B cell (primary cell): Measurements from ENCODE around the gene RCC2. TPM values are rescaled to one million over a fixed set of nuclear protein-coding genes. Genes with fewer than 3 reads are reported as not detected.

Experiments
- ATAC-seq: fragments of 200-7000 bp; cut with Tn5 transposase; one replicate; pipeline ENCODE4 v1.10.0; 2021; ENCODE audit warnings: low read depth, mild to moderate bottlenecking, moderate number of reproducible peaks, moderate library complexity
- CTCF ChIA-PET: fragments of 350-600 bp; sonication (Branson Sonifier 250); formaldehyde crosslinking; loops from one replicate; lab custom pipeline; 2021; ENCODE audit warnings: antibody characterized with exemption, inconsistent platforms; lab: Charles Lee
- POLR2A ChIA-PET: fragments of 350-600 bp; sonication (Branson Sonifier 250); formaldehyde crosslinking; loops from one replicate; lab custom pipeline; 2021; ENCODE audit warnings: antibody characterized with exemption; lab: Charles Lee
- DNase-seq: peaks from one replicate; pipeline ENCODE4 v3.0.0; 2013
- H2AFZ ChIP-seq: 2 replicates; pipeline ENCODE4 v1.6.1; 2012; ENCODE audit warnings: mild to moderate bottlenecking, low read depth, low read length; ENCODE audit not compliant: insufficient read depth, poor library complexity, severe bottlenecking
- H3K27ac ChIP-seq, 2 donors: 1 replicate in 1 of 2; 2 replicates in 1 of 2; pipeline ENCODE4 v1.5.1; 2012 to 2013; ENCODE audit warnings: low read length in 2 of 2, mild to moderate bottlenecking in 2 of 2, moderate library complexity in 1 of 2
- H3K27me3 ChIP-seq, 4 experiments: fragments of 200-600 bp in 1 of 4; sonication (generic) in 1 of 4; replicated peaks in 1 of 4; 1 replicate in 2 of 4; 2 replicates in 2 of 4; pipeline versions ENCODE4 v1.6.1 to v1.7.0; 2013 to 2016; ENCODE audit warnings: low read length in 3 of 4, mild to moderate bottlenecking in 2 of 4, mixed read lengths in 1 of 4, moderate library complexity in 1 of 4; ENCODE audit not compliant: insufficient read depth in 4 of 4, control insufficient read depth in 3 of 4; ENCODE audit errors: control extremely low read depth in 1 of 4
- H3K36me3 ChIP-seq, 2 experiments: replicated peaks in 1 of 2; 1 replicate in 1 of 2; 2 replicates in 1 of 2; pipeline versions ENCODE4 v1.6.1 to v1.7.1; 2013; ENCODE audit warnings: low read length in 1 of 2; ENCODE audit not compliant: insufficient read depth in 2 of 2, control insufficient read depth in 1 of 2; ENCODE audit errors: control extremely low read depth in 1 of 2, extremely low read depth in 1 of 2
- H3K4me1 ChIP-seq, 2 donors: fragments of 200-600 bp in 1 of 2; sonication (generic) in 1 of 2; 1 replicate in 1 of 2; 2 replicates in 1 of 2; pipeline versions ENCODE4 v1.5.1 to v1.6.1; 2013 to 2017; ENCODE audit warnings: low read length in 2 of 2; ENCODE audit not compliant: control insufficient read depth in 2 of 2, insufficient read depth in 2 of 2
- H3K4me2 ChIP-seq: replicated peaks from 2 replicates; pipeline ENCODE3; 2012; ENCODE audit warnings: mild to moderate bottlenecking, low read depth, low read length; ENCODE audit not compliant: poor library complexity, severe bottlenecking
- H3K4me3 ChIP-seq, 5 experiments: fragments of 200-600 bp in 1 of 5; sonication (generic) in 1 of 5; 1 replicate in 3 of 5; 2 replicates in 2 of 5; pipeline versions ENCODE4 v1.5.1 to v1.7.0; 2011 to 2016; ENCODE audit warnings: low read length in 4 of 5, mild to moderate bottlenecking in 4 of 5, low read depth in 2 of 5, control low read depth in 1 of 5, moderate library complexity in 1 of 5; ENCODE audit not compliant: insufficient read depth in 1 of 5; ENCODE audit errors: control extremely low read depth in 1 of 5, extremely low read depth in 1 of 5
- H3K79me2 ChIP-seq: fragments of 200-600 bp; sonication (generic); one replicate; pipeline ENCODE4 v1.6.0; 2016; ENCODE audit warnings: low read length; ENCODE audit not compliant: control insufficient read depth, insufficient read depth
- H3K9ac ChIP-seq: fragments of 200-600 bp; sonication (generic); 2 replicates; pipeline ENCODE4 v1.6.1; 2017; ENCODE audit warnings: mild to moderate bottlenecking, low read length, moderate library complexity
- H3K9me3 ChIP-seq, 3 donors: one replicate each; pipeline versions ENCODE4 v1.6.1 to v1.7.1; 2013; ENCODE audit warnings: low read length in 2 of 3; ENCODE audit not compliant: control insufficient read depth in 2 of 3, insufficient read depth in 1 of 3; ENCODE audit errors: control extremely low read depth in 1 of 3
- H4K20me1 ChIP-seq: 2 replicates; pipeline ENCODE4 v1.6.0; 2012; ENCODE audit warnings: mild to moderate bottlenecking, low read length; ENCODE audit not compliant: insufficient read depth, control insufficient read depth, poor library complexity, severe bottlenecking
- H3K27ac Mint-ChIP-seq: one replicate; pipeline ENCODE4 v1.8.0; 2021; ENCODE audit warnings: mixed read lengths
- H3K27me3 Mint-ChIP-seq: one replicate; pipeline ENCODE4 v1.8.0; 2021; ENCODE audit warnings: mixed read lengths
- H3K4me1 Mint-ChIP-seq: one replicate; pipeline ENCODE4 v1.8.0; 2021; ENCODE audit warnings: mixed read lengths
- H3K4me3 Mint-ChIP-seq: one replicate; pipeline ENCODE4 v1.8.0; 2021; ENCODE audit warnings: mixed read lengths
- H3K9me3 Mint-ChIP-seq: one replicate; pipeline ENCODE4 v1.8.0; 2022; ENCODE audit warnings: mixed read lengths; ENCODE audit not compliant: insufficient read depth
- CTCF ChIP-seq: fragments of 200-600 bp; IDR thresholded peaks from one replicate; pipeline ENCODE4 v1.8.0; 2022; ENCODE audit warnings: antibody characterized with exemption, mild to moderate bottlenecking
- EZH2 ChIP-seq: IDR thresholded peaks from 2 replicates; pipeline ENCODE4 v1.6.1; 2012; ENCODE audit warnings: borderline replicate concordance, low read depth, mild to moderate bottlenecking, moderate library complexity, low read length; ENCODE audit not compliant: insufficient read depth, poor library complexity, severe bottlenecking
- WGBS: methylation state at CpG from one replicate; pipeline ENCODE4 v1.1.5; 2013; ENCODE audit warnings: missing lambda C conversion rate; ENCODE audit not compliant: insufficient coverage; 5-methylcytosine and 5-hydroxymethylcytosine counted together
- intact Hi-C: fragments of 100-400 bp; cut with micrococcal nuclease; formaldehyde crosslinking; loops from one replicate; pipeline ENCODE4 v1.10.0; 2022
- polyA plus RNA-seq: library from polyadenylated mRNA; depleted of rRNA; stranded (reverse); fragments of >200 nt; gene quantifications from 2 replicates; pipeline ENCODE4 v1.2.3, GENCODE V29; 2012
- total RNA-seq, 2 donors: library from RNA; stranded (reverse); fragments of 120-200 nt in 1 of 2; gene quantifications; 1 replicate in 1 of 2; 2 replicates in 1 of 2; pipeline versions ENCODE4 v1.2.3 to v1.2.4, GENCODE V29; 2013 to 2022

Gene RCC2
- total and polyA plus RNA-seq, 2 donors (not counting 1 experiment from before 2014, with no cell fraction given): 48.9 to 76.9 TPM

- Mint-ChIP-seq H3K9me3 (no peaks in the 10 kb centered on the region), H3K27me3 (peaks cover 7% of the 10 kb centered on the region), H3K4me3 (no peak overlapping the region), H3K27ac (no peak overlapping the region), H3K4me1 (no peaks in the 10 kb centered on the region)
- no peak overlapping the region for H3K9ac ChIP-seq
- H3K79me2 ChIP-seq: no peaks in the 10 kb centered on the region
- no peak overlapping the region for H2AFZ ChIP-seq
- H3K27ac ChIP-seq: no peak overlapping the region
- no peak for TF ChIP-seq CTCF
- TF ChIP-seq EZH2: no peak
- no peak overlapping the region for H3K4me3 ChIP-seq
- no peaks in the 10 kb centered on the region for H3K4me1 ChIP-seq
- WGBS: 89% methylated on average over 5 of the region's 10 CpGs
- no peak overlapping the region for H3K4me2 ChIP-seq
- H3K27me3 ChIP-seq: no peaks in the 10 kb centered on the region
- H3K36me3 ChIP-seq: no peaks in the 10 kb centered on the region
- ChIA-PET CTCF (no interaction called here), POLR2A (no interaction called here)
- peaks cover 0 to 1% (median 0%) of the 10 kb centered on the region in 3 donors for H3K9me3 ChIP-seq
- DNase-seq (no peak), ATAC-seq (no peak)
- intact Hi-C loops: no loop called here
- H4K20me1 ChIP-seq: no peaks in the 10 kb centered on the region
Observed at GRCh38 chr1:17460219-17460618, 20.7 kb upstream of the RCC2 start.

- H3K79me2 ChIP-seq: no peaks in the 10 kb centered on the region
- Mint-ChIP-seq H3K4me1 (no peaks in the 10 kb centered on the region), H3K27me3 (peaks cover 3% of the 10 kb centered on the region), H3K27ac (no peak overlapping the region), H3K9me3 (no peaks in the 10 kb centered on the region), H3K4me3 (no peak overlapping the region)
- no peak overlapping the region for H3K9ac ChIP-seq
- POLR2A ChIA-PET: no interaction called here
- WGBS: no CpG with 5 or more reads among the region's 1 CpG
- no peaks in the 10 kb centered on the region for H3K36me3 ChIP-seq
- no peak overlapping the region for H2AFZ ChIP-seq
- H3K27ac ChIP-seq: no peak overlapping the region
- H4K20me1 ChIP-seq: no peaks in the 10 kb centered on the region
- CTCF ChIA-PET: no interaction called here
- no peak for TF ChIP-seq CTCF
- TF ChIP-seq EZH2: no peak
- no peak overlapping the region for H3K4me3 ChIP-seq
- DNase-seq: no peak
- intact Hi-C loops: no loop called here
- H3K4me1 ChIP-seq: no peaks in the 10 kb centered on the region
- no peak overlapping the region for H3K4me2 ChIP-seq
- ATAC-seq: no peak
- H3K27me3 ChIP-seq: no peaks in the 10 kb centered on the region
- H3K9me3 ChIP-seq: peaks cover 0 to 1% (median 0%) of the 10 kb centered on the region in 3 donors
Observed at GRCh38 chr1:17458794-17459193, 19.3 kb upstream of the RCC2 start.
